Neural cell (in vitro differentiated cells): ENCODE results near the gene MRPL52.

Source experiments
- CTCF ChIP-seq: fragments of 450-650 bp; IDR thresholded peaks from 2 replicates; pipeline ENCODE4 v1.5.1; 2014; ENCODE audit warnings: antibody characterized with exemption, mild to moderate bottlenecking, moderate library complexity; ENCODE audit not compliant: poor library complexity, severe bottlenecking
- EP300 ChIP-seq: fragments of 450-650 bp; conservative IDR thresholded peaks from 2 replicates; pipeline ENCODE4 v1.6.1; 2014; ENCODE audit warnings: antibody characterized with exemption, mild to moderate bottlenecking, moderate library complexity; ENCODE audit not compliant: poor library complexity, severe bottlenecking
- EZH2 ChIP-seq: fragments of 200-600, 300-800 bp; shearing (Covaris generic), sonication (generic); IDR thresholded peaks from 2 replicates; pipeline ENCODE4 v1.6.1; 2014; ENCODE audit warnings: antibody characterized with exemption, low read length, borderline replicate concordance, mild to moderate bottlenecking; ENCODE audit not compliant: insufficient read depth, poor library complexity, severe bottlenecking
- POLR2AphosphoS5 ChIP-seq: IDR thresholded peaks from 2 replicates; pipeline ENCODE4 v1.6.1; 2012
- REST ChIP-seq: IDR thresholded peaks from 2 replicates; pipeline ENCODE4 v1.6.1; 2012; ENCODE audit warnings: borderline replicate concordance
- SMC3 ChIP-seq: fragments of 450-650 bp; conservative IDR thresholded peaks from 2 replicates; pipeline ENCODE4 v1.6.1; 2014; ENCODE audit warnings: antibody characterized with exemption, mild to moderate bottlenecking, moderate library complexity; ENCODE audit not compliant: poor library complexity

GRCh38 chr14:22780105-22780679 lies 49.5 kb upstream of the MRPL52 start:
- TF ChIP-seq EZH2 (no peak), CTCF (no peak), POLR2AphosphoS5 (no peak), EP300 (no peak), SMC3 (no peak), REST (no peak)
